Measurements from ENCODE around the gene DYRK1B.

Gene DYRK1B

DNA sequence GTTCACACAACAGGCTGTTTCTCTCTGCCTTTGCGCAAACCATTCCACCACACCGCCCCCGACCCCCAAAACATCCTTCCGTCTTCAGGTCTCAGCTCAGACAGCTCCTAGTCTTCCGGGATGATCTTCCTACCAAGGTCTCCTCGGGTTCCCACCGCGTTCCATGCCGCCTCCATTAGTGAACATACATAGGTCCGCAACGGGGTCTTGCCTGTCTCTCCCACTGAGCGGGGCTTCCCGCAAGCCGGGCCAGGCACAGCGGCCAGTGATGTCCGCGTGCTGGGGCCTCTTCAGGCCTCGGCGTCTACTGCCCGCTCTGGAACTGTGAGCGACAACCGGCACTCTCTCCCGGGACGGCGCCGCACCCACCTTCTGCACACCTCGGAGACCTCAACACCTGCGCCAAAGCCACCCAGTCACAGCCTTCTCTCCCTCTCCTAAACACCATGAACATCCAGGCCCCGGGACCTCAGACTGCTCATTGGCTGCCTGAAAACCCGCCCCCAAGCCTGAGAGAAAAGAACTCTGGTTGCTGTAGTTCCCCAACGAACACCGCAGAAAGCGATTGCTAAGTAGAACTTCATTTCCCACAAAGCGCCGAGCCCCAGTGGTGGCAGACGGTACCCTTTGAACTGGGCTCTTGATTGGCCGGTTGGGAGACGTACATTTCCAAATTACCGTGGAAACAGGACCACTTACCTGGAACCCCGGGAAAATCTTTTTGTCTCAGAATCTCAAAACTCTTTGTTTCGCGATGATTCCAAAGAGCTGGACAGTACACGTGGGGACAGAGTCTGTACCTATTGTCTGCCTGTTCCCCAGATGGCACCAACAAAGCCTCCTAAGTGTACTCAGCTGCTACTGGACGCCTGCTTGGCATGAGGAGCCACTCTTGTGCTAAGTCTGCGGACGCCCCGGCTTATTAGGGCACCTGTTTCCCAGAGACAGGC is 9.5 kb downstream of the DYRK1B start (continued):
- TF ChIP-seq, protein P1, sequence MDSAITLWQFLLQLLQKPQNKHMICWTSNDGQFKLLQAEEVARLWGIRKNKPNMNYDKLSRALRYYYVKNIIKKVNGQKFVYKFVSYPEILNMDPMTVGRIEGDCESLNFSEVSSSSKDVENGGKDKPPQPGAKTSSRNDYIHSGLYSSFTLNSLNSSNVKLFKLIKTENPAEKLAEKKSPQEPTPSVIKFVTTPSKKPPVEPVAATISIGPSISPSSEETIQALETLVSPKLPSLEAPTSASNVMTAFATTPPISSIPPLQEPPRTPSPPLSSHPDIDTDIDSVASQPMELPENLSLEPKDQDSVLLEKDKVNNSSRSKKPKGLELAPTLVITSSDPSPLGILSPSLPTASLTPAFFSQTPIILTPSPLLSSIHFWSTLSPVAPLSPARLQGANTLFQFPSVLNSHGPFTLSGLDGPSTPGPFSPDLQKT (IDR thresholded peaks at IDR 0.05; ENCODE audit: borderline replicate concordance, low read depth, low read length), result no peak
- TF ChIP-seq ZNF169 (tag by site-specific recombination; IDR thresholded peaks at IDR 0.05), result no peak
- TF ChIP-seq, protein P2, sequence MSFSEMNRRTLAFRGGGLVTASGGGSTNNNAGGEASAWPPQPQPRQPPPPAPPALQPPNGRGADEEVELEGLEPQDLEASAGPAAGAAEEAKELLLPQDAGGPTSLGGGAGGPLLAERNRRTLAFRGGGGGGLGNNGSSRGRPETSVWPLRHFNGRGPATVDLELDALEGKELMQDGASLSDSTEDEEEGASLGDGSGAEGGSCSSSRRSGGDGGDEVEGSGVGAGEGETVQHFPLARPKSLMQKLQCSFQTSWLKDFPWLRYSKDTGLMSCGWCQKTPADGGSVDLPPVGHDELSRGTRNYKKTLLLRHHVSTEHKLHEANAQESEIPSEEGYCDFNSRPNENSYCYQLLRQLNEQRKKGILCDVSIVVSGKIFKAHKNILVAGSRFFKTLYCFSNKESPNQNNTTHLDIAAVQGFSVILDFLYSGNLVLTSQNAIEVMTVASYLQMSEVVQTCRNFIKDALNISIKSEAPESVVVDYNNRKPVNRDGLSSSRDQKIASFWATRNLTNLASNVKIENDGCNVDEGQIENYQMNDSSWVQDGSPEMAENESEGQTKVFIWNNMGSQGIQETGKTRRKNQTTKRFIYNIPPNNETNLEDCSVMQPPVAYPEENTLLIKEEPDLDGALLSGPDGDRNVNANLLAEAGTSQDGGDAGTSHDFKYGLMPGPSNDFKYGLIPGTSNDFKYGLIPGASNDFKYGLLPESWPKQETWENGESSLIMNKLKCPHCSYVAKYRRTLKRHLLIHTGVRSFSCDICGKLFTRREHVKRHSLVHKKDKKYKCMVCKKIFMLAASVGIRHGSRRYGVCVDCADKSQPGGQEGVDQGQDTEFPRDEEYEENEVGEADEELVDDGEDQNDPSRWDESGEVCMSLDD (tag by site-specific recombination; IDR thresholded peaks at IDR 0.05), result peak; percentile 78
- TF ChIP-seq ZBTB17 (tag by site-specific recombination; IDR thresholded peaks at IDR 0.05), result peak; percentile 87
- no peak for TF ChIP-seq ZNF776 (tag by site-specific recombination; IDR thresholded peaks at IDR 0.05; ENCODE audit: borderline replicate concordance)
- TF ChIP-seq ZNF76 (tag by site-specific recombination; IDR thresholded peaks at IDR 0.05; ENCODE audit: borderline replicate concordance, low read depth), result peak; percentile 95
- no peak for TF ChIP-seq ZNF658 (tag by site-specific recombination; IDR thresholded peaks at IDR 0.05)
- TF ChIP-seq ZNF239 (tag by site-specific recombination; IDR thresholded peaks at IDR 0.05), result no peak
- TF ChIP-seq, protein P3, sequence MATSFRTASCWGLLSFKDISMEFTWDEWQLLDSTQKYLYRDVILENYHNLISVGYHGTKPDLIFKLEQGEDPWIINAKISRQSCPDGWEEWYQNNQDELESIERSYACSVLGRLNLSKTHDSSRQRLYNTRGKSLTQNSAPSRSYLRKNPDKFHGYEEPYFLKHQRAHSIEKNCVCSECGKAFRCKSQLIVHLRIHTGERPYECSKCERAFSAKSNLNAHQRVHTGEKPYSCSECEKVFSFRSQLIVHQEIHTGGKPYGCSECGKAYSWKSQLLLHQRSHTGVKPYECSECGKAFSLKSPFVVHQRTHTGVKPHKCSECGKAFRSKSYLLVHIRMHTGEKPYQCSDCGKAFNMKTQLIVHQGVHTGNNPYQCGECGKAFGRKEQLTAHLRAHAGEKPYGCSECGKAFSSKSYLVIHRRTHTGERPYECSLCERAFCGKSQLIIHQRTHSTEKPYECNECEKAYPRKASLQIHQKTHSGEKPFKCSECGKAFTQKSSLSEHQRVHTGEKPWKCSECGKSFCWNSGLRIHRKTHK (tag by site-specific recombination; IDR thresholded peaks at IDR 0.05), result no peak
- 0 out of 2 replicates have a peak, but pooled peaks have one; percentile 7 for TF ChIP-seq ZFHX2 (tag by site-specific recombination; conservative IDR thresholded peaks at IDR 0.05)
- TF ChIP-seq, protein P4, sequence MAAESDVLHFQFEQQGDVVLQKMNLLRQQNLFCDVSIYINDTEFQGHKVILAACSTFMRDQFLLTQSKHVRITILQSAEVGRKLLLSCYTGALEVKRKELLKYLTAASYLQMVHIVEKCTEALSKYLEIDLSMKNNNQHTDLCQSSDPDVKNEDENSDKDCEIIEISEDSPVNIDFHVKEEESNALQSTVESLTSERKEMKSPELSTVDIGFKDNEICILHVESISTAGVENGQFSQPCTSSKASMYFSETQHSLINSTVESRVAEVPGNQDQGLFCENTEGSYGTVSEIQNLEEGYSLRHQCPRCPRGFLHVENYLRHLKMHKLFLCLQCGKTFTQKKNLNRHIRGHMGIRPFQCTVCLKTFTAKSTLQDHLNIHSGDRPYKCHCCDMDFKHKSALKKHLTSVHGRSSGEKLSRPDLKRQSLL (tag by site-specific recombination; IDR thresholded peaks at IDR 0.05), result no peak
- TF ChIP-seq ZNF274 (IDR thresholded peaks at IDR 0.05; ENCODE audit: low read length), result no peak
- no peak for TF ChIP-seq ZNF274 (tag by site-specific recombination; IDR thresholded peaks at IDR 0.05; ENCODE audit: borderline replicate concordance)
- TF ChIP-seq, protein P5, sequence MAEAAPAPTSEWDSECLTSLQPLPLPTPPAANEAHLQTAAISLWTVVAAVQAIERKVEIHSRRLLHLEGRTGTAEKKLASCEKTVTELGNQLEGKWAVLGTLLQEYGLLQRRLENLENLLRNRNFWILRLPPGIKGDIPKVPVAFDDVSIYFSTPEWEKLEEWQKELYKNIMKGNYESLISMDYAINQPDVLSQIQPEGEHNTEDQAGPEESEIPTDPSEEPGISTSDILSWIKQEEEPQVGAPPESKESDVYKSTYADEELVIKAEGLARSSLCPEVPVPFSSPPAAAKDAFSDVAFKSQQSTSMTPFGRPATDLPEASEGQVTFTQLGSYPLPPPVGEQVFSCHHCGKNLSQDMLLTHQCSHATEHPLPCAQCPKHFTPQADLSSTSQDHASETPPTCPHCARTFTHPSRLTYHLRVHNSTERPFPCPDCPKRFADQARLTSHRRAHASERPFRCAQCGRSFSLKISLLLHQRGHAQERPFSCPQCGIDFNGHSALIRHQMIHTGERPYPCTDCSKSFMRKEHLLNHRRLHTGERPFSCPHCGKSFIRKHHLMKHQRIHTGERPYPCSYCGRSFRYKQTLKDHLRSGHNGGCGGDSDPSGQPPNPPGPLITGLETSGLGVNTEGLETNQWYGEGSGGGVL (tag by site-specific recombination; IDR thresholded peaks at IDR 0.05), result no peak; the same call in 1 of the 2 replicates
- TF ChIP-seq ZNF221 (tag by site-specific recombination; IDR thresholded peaks at IDR 0.05; ENCODE audit: borderline replicate concordance), result no peak
- TF ChIP-seq ZNF157 (tag by site-specific recombination; IDR thresholded peaks at IDR 0.05), result peak; percentile 30; the same call in 1 of the 2 replicates
- TF ChIP-seq, protein P6, sequence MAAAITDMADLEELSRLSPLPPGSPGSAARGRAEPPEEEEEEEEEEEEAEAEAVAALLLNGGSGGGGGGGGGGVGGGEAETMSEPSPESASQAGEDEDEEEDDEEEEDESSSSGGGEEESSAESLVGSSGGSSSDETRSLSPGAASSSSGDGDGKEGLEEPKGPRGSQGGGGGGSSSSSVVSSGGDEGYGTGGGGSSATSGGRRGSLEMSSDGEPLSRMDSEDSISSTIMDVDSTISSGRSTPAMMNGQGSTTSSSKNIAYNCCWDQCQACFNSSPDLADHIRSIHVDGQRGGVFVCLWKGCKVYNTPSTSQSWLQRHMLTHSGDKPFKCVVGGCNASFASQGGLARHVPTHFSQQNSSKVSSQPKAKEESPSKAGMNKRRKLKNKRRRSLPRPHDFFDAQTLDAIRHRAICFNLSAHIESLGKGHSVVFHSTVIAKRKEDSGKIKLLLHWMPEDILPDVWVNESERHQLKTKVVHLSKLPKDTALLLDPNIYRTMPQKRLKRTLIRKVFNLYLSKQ (tag by site-specific recombination; IDR thresholded peaks at IDR 0.05; ENCODE audit: borderline replicate concordance), result no peak
- TF ChIP-seq ZNF664 (tag by site-specific recombination; IDR thresholded peaks at IDR 0.05), result no peak; the same call in 1 of the 2 replicates
- peak; percentile 53; the same call in 1 of the 2 replicates for TF ChIP-seq ZSCAN30 (tag by site-specific recombination; IDR thresholded peaks at IDR 0.05)
- peak; percentile 24; the same call in 1 of the 2 replicates for TF ChIP-seq ZNF341 (tag by site-specific recombination; IDR thresholded peaks at IDR 0.05; ENCODE audit: low read depth)
- TF ChIP-seq ZNF146 (tag by site-specific recombination; IDR thresholded peaks at IDR 0.05), result no peak; the same call in 1 of the 2 replicates
- TF ChIP-seq ZEB2 (tag by site-specific recombination; IDR thresholded peaks at IDR 0.05), result peak; percentile 93
- no peak for TF ChIP-seq ZNF549 (tag by site-specific recombination; IDR thresholded peaks at IDR 0.05)
- TF ChIP-seq ZNF2 (tag by site-specific recombination; IDR thresholded peaks at IDR 0.05), result peak; percentile 94
- no peak for TF ChIP-seq ZNF140 (tag by site-specific recombination; IDR thresholded peaks at IDR 0.05)
- no peak for TF ChIP-seq ZNF596 (tag by site-specific recombination; IDR thresholded peaks at IDR 0.05)
- TF ChIP-seq ZNF19 (tag by site-specific recombination; IDR thresholded peaks at IDR 0.05; ENCODE audit: low read depth), result no peak
